ENCODE data around the gene TSSK6.

The TSSK6 gene

DNA sequence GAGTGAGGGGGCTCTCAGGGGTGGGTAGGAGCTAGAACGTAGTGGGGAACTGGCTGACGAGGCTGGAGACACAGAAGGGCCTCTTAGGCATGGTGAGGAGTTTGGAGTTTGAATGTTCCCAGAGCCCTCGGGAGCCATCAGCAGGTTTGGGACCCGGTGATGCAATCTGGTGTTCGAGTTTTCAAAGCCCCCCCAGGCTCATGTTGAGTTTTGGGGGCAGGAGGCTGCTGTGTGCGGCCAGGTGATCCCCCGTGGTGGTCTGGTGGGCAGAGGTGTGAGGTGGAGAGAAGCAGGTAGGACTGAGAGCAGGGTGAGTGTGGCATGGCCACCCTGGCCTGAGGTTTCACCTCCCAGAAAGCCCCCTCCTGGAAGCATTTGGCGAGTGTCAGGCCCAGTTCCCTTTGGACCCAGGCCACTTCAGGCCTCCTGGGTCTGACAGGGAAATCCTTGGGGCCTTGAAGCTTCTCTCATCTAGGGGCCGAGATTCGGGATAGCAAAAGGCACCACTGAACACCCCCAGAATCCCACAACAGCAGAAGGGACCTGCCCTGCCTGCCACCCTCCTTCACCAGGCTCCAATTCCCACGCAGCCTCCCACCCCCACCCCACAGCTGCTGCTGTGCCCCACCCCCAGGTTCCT lies 14.6 kb upstream of the TSSK6 start:
- no peak for DNase-seq

DNA sequence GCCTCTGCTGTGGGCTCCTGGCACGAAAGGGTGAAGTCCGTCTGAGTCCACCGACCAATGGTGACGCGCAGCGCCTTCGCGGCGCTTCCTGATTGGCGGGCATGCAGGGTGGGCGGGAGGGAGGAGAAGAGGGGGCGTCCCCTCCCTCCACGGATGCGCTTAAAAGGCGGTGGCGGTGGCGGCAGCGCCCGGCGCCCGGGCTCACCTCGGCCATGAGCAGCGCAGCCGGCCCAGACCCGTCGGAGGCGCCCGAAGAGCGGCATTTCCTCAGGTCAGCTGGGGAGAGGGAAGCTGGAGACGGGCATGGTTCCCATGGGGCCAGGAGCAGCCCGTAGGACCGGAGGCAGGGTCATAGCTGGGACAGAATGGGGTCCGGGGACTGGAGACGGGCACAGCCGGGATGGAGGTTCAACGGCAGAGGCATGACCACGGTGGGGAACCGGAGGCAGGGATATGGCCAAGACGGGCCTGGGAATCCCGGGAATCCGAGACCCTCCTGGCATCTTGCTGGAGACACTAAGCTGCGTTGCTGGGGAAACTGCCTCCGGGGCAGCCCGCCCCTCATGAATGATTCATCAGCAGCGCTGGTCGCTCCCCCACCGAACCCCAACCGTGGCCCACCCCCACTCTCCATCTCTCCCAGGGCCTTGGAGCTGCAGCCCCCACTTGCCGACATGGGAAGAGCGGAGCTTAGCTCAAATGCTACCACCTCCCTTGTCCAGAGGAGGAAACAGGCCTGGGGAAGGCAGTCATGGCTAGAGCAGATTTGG lies 13.6 kb upstream of the TSSK6 start, which contains the start of gene YJEFN3:
YJEFN3 (plus strand) TSS at position 191 of the 770 bp plus-strand sequence; CDS start at position 213, 22 bp downstream.
- DNase-seq: no peak

DNA sequence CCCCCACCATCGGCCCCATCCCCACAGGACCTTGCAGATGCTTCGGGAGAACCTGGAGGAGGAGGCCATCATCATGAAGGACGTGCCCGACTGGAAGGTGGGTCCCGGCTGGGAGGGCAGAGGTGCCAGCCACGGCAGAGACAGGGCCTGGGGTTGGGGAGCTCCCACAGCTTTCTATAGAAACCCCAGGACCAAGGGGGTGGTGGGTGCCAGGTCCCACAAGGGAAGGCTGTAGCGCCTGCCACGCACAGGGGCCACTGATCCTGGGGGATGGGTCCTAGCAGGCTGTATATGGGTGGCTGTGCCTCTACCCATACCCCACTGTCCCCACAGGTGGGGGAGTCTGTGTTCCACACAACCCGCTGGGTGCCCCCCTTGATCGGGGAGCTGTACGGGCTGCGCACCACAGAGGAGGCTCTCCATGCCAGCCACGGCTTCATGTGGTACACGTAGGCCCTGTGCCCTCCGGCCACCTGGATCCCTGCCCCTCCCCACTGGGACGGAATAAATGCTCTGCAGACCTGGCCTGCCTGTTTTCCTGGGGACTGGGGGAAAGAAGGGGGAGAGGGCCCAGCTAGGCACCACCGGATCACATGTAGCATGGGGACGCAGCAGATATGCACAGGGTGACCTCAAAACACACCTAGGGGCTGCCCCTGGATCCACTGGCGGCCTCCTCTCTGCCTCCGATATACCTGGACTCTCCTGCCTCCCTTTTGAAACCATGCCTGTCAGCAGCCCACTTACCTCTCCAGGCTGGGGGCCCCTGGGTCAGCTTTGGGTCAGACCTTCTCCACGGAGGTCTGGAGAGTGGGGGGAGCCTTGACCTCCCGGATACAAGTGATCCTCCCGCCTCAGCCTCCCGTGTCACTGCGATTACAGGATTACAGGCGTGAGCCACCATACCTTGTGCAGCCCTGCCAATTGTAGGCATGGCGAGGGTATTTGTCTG lies 12.6 kb upstream of the TSSK6 start:
- no peak for DNase-seq

DNA sequence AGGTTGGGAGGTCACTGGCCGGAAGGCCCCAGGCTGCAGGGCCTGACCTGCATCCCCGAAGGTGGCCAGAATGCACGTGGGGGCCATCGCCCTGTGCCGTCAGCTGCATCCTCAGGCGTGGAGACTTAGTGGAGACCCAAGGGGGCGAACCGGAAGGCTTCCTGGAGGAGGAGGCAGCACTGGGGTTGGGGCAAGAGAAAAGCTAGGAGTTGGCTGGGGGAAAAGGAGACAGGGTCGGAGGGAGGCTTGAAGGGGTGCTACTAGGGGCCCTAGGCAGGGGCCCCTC lies 12.0 kb upstream of the TSSK6 start:
- DNase-seq: no peak

DNA sequence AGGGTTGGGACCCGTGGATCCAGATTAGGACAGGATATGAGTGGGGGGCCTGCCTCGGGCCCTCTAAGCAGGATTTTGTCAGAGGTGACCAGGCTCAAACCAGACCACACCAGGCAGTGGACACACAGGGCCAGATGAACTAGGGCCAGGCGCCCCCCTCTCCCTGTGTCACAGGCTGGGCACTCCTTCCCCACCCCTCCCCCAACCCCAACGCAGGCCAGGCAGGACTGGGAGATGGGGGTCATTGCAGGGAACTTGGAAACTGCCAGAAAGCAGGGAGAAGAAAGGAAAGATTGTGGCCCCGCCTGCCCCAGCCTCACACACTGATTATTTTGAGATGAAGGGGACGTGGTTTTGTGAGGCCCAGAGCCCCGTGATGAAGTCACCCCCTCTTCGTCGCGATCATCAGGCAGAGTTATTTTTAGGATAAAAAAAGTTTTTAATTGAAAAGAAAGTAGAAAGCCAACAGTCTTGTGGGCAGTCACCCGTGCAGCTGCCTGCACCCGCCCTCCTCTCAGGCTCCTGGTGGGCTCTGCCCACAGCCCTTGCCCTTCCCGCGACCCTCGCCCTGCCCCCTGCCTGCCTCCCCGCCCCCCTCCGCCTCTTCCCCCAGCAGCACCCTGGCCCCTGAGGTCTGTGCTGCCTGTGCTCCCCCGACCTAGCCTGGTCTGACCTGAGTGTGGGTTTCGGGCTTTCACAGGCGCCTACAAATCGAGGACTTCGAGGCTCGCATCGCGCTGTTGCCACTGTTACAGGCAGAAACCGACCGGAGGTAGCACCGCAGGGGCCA lies 11.4 kb upstream of the TSSK6 start:
- no peak for DNase-seq

DNA sequence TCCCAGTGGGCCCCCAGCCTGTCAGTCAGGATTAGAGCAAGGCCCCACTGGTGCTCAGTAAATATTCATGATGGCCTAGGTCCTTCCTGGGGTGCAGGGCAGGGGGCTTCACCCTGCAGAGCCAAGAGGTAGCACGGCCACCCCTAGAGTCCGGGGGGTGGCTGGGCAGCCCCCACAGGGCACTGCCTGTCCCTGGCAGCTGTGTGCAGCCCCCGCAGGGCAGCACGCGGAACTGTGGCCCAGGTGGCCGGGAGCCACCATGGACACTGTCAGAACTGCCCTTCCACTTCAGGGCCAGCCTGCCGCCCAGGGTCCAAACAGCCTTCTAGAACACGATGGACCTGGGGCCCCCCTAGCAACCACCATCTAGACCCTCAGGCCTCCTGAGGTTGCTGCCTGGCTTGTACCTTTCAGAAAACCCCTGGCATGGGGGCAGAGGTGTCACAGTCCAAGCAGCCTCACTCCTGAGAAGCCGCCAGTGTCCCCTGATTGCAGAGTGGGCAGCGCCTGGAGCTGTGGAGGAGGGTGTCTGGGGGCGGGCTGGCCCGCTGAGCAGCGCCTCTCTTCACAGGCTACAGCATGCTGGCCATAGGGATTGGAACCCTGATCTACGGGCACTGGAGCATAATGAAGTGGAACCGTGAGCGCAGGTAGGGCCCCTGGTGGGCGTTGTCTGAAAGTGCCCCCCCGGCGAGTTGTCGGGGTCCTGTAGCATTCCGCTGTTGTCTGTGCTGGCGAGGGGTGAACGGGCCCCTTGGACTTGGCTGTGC lies 10.4 kb upstream of the TSSK6 start:
- DNase-seq: no peak

DNA sequence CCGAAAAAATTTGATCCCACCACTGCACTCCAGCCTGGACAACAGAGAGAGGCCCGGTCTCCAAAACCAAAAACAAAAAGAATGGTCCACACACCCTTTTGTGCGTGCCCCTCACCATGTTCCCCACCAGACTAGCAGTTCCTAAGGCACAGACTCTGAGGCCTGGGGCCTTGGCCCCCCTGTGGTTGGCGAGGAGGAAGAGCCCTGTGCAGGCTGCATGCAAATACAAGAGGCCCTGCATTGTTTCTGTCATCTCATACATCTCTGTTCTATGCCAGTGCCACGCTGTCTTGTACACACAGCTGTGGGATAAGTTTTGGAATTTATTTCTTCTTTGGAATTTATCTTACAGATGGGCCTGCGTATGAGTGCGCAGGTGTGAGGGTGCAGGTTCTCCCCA lies 8.7 kb upstream of the TSSK6 start:
- DNase-seq: no peak

DNA sequence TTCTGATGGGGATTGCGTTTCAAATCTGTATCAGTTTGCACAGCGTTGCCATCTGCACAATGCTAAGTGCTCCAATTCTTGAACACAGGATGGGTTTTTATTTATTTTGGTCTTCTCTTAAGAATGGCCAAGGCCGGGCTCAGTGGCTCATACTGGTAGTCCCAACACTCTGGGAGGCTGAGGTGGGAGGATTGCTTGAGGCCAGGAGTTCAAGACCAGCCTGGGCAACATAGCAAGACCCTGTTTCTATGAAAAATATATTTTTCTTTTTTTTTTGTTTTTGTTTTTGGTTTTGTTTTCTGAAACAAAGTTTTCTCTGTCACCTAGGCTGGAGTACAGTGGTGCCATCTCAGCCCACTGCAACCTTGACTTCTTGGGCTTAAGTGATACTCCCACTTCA lies 7.8 kb upstream of the TSSK6 start:
- no peak for DNase-seq

DNA sequence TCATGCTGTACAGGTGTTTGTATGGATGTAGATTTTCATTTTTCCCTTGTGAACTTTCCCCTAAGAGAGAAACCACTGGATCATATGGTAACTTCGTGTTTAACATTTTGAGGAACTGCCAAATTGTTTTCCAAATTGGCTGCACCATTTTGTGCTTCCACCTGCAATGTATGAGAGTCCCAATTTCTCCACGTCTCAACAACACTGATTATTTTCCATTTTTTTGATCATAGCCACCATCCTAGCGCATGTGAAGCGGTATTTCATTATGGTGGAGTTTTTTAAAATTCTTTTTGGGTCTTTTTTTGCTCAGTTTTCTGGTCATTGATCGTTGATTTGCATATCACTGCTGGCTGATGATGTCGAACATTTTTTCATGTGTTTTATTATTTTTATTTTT lies 5.6 kb upstream of the TSSK6 start:
- DNase-seq: no peak

DNA sequence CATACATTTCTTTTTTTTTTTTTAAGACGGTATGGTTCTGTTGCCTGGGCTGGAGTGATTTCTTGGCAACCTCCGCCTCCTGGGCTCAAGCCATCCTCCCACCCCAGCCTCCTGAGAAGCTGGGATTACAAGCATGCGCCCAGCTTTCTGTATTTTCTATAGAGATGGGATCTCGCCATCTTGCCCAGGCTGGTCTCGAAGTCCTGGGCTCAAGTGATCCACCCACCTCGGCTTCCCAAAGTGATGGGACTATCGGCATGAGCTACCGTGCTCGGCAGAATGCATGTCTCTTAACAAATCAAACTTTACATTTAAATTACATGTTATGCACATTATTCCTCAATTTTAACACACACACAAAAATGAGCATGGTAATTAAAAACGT lies 1.9 kb upstream of the TSSK6 start:
- DNase-seq: no peak

DNA sequence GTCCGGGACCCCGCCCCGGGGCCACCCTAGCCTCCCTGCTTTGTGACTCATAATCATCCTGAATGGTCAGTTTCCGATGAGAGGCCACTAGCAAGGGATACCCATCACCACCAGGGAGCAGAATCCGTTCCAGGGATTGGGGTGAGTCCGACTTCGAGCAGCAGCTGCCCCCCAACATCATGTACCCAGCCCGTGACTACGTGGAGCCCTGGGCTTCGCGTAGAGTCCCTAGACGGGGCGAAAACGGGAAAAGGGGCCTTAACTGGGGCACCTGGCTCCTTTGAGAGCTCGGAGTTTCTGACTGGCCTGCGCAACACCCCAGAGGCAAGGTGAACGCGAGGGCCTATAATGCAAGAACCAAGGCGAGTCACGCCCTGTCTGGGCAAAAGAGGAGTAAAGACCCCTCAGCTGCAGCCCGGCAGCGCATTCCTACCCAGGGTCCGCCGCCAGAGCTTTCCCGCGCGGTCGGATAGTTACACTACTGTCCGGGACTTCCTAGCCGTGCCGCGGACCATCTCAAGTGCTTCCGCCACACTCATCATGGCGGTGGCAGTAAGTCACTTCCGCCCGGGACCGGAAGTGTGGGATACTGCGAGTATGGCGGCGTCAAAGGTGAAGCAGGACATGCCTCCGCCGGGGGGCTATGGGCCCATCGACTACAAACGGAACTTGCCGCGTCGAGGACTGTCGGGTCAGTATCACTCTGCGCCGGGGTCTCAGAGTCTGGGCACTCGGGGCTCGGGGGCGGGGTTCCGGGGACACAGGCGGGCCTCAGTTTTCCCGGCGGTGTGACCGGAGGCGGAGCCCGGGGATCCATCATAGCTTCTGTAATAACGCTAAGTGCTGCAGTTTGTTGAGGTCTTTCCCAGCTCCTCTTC lies 533 bp upstream of the TSSK6 start, which contains the start of gene NDUFA13:
NDUFA13 (plus strand) TSS at position 584 of the 878 bp plus-strand sequence; CDS start at position 598, 14 bp downstream.
- DNase-seq: peak; percentile 85

DNA sequence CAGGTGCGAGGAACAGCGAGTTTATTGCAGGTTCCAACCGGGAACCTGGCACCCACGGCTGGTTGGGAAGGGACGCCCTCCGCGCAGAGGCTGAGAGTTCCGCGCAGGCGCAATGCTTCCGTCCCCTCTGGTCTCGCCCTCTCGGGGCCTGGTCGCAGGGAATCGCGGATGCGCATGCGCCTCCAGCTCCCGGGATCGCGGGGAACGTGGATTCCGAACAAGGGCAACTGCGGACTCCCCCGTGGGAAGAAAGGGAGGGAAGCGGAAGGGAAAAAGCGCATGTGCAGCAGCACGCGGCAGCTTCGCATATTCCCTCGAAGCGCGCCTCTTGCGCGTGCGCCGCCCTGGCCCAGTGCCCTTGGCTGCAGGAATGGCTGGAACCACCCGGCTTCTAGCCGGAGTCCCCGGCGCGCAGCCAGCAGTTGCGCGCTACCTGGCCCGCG lies 1.1 kb downstream of the TSSK6 start:
- DNase-seq: no peak

DNA sequence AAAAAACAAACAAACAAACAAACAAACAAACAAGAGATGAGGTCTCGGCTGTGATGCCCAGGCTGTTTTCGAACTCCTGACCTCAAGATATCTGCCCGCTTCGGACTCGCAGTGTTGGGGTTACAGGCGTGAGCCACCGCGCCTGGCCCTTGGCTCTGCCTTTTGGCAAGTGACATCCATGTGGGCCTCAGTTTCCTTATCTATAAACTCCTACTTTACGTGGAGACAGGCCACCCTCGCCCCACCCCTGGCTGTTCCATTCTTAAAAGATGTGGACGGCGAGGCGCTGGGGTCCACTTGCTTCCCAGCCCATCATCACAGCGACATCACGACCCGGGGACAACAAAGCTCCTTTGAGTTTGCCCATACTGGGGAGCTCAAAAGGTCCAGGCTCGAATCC lies 1.7 kb downstream of the TSSK6 start:
- no peak for DNase-seq

DNA sequence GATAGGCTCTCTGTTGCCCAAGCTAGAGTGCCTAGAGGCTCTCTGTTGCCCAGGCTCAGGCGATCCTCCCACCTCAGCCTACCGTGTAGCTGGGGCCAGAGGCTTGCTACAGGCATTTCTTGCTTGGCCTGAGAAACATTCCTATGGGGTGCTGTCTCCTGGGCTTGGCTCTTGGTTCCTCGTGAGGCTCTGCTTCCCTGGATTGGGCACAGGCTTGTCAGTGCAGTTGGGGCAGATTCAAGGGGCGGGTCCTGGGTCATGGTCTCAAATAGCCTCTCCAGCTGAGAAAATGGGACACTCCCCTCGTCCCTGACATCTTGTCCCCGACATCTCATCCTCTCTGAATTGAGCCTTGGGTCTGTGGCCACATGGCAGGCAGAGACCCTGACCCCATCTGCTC lies 4.9 kb downstream of the TSSK6 start:
- DNase-seq: peak; percentile 8

DNA sequence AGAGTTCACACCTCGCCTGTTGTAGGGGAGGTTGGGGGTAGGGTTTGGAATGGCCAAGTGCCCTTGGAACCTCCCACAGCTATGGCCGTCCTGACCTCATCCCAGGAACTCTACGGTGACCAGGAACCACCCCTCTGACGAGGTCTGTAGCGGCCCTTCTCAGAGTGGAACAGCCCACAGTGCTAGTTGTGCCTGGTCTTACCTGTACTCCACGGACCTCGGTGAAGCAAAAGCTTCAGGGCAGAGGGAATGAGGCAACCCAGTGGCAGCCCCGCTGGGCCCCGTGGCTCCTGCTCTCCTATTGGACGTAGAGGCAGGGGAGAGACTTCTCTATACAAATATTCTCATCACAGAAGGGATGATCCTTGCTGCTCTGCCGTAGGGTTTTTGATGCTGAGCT lies 7.1 kb downstream of the TSSK6 start:
- DNase-seq: no peak

DNA sequence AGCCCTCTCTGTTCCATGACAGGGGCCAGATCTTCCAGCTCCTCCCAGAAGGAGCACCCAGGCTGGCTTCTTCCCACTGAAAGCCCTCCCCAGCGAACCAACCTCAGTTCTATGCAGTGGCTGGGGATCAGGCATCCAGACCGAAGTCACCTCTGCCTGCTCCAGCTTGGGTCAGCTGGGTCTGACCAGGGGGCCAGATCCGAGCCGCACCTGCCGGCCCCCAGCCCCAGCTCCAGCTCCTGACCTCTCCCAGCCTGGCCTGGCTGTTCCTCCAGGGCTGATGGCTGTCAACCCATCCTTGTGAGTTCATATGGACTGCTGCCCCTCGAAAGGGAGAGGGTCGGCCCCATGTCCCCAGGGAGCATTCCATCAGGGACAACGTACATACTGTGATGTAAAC lies 8.0 kb downstream of the TSSK6 start:
- DNase-seq: no peak

DNA sequence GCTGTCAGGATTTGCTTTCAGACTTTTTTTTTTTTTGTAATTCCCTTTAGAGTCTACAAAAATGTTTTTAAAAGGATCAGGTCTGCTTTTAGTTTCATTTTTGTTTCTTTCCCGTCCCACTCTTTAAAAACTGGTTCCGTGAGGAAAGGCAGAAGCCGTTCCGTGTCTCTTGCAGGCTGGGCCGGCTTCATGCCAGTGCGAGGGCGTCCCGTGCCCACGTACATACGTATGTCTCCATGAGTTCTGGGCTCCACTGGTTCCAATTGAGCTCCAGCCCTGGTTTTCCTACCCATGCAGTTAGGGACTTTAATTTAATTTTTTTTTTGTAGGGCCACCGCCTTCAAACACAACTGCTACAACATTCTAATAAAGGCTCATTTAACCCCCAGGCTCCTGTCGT lies 8.8 kb downstream of the TSSK6 start:
- DNase-seq: no peak

DNA sequence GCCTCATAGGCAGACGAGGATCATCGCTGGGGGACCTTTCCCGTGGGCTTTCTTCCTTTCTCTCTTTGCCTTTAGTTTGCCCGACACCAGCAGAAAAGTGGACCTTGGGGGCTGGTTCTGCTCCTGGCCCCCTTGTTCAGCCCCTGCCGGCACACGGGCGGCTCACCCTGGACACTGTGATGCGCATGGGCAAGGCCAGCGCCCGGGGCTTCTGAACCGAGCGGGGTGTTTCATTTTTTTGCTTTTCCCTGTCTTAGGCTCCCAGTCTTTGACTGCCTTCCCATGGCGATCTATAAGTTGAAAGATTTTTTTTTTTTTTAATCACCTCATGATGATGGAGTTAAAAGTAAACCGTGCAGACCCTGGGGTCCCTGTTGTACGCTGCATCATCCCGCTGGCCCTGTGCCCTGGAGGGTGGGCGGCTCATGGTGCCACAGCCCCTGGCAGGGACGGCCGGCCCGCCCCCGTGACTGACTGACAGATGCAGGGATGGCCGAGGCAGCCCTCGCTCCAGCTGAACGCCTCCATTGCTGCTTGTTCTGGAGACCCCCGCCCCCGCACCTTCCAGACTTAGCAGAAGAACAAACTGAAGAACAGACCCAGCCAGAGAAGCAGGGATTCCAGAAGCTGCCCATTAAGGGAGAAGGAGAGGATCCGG lies 9.6 kb downstream of the TSSK6 start:
- no peak for DNase-seq

DNA sequence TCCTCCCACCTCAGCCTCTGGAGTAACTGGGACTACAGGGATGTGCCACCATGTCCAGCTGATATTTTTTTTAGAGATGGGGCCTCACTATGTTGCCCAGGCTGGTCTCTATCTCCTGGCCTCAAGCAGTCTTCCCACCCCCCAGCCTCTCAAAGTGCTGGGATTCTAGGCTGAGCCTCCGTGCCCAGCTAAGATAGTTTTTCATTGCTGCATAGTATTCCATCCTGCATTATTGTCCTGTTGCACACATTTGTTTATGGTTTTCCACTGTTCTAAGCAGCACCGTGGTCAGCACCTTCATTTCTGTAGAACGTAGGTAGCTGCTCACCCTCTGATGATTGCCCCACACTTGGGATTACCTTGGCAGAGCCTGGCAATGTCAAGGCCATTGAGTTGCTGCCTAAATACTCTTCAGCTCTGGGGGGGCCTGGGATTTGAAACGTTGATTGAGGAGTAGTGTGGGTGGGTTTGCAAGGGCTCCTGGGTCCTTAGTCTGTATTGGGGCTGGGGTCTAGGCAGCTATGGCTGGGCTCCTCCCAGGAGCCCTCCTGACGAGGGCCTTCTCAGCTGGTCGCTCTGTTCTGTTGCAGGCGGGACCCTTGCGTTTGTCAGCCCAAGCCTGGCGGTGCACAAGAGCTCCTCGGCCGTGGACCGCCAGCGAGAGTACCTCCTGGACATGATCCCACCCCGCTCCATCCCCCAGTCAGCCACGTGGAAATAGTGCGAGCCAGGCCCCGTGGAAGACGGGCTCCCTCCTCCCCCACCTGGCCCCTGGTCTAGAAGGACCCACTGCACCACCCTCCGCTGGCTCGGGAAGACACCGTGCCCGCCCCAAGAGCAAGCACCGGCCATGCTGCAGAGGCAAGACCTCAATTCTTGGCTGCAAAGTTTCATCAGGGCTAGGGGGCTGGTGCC lies 10.3 kb downstream of the TSSK6 start:
- no peak for DNase-seq

All from NCI-H2171 treated with DMSO at 0.1 percent for 48 hours (cell line).